ENCODE data around the gene TMEM50B.
"Not testable (repeated sequence)": the region's sequence is repeated elsewhere in the genome, so short reads cannot be mapped to it uniquely, and the experiment has no call there.

Gene TMEM50B

DNA sequence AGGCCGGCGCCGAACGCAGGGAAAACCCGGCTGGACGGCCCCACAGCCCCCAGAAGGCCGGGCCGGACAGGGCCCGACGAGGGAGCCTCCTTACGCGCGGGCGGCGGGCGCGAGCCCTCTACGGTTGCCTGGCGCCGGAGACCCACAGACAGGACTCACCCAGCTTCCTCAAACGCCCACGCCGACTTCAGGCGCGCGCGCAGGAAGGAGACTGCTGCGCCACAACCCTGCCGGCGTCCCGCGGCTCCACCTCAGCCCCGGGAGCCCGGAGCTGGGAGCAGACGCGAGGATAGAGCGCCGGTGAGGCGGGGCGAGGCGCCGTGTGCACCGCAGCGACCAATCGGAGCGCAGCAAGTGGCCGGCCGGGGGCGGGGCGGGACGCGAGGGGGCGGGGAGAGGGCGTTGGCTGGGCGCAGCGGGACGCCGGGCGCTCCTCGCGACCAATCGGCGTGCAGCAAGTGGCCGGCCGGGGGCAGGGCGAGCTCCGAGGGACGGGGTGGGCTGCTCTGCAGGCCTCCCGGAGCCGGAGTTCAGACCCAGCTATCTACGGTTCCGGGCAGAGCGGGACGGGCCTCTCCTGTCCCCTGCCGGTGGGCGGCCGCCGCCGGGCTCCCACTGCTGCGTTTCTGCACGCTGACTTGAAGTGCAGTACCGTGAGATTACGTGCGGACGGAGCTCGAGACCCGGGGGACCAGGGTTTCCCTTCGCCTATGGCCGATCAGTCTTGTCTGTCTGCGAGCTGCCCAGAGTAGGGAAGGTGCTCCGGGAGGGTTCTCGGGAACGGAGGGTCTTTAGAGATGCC lies at the start of gene TMEM50B:
TSS of gene TMEM50B (minus strand) at position 296 of the 802 bp plus-strand sequence. CDS start 11,089 bp downstream, outside the sequence.
- peak; percentile 76 for DNase-seq (ENCODE audit: low read depth)

GRCh38 chr21:33522953-33523349 lies 43.2 kb upstream of the TMEM50B start:
- no peak for DNase-seq (ENCODE audit: low read depth)

- no peak for DNase-seq (ENCODE audit: low read depth)
These were observed 42.7 kb upstream of the TMEM50B start for GRCh38 chr21:33522297-33522952.

DNA sequence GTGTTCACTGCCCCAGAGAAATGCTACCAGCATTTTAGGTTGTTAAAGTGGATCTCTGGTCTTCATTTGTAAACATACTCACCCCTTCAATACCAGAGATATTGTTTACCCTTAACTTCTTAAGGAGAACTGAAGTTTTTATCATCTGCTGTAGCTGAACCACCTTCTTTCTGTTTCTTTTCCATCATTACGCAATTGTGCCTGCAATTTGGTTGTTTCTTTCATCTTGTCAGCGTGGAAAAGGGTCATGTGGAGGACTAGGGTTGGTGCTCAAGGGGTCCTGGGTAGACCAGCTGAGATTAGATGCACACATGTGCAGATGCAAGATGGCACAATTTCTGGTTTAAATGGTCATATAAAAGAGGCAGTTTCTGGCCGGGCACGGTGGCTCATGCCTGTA lies 39.1 kb upstream of the TMEM50B start:
- DNase-seq (ENCODE audit: low read depth): no peak

GRCh38 chr21:33514229-33514628 lies 34.5 kb upstream of the TMEM50B start:
- DNase-seq (ENCODE audit: low read depth): no peak

- no peak for DNase-seq (ENCODE audit: low read depth)
These were observed 32.7 kb upstream of the TMEM50B start for GRCh38 chr21:33512481-33512880.

- DNase-seq (ENCODE audit: low read depth): no peak
These were observed 31.9 kb upstream of the TMEM50B start for GRCh38 chr21:33511639-33512038.

- no peak for DNase-seq (ENCODE audit: low read depth)
These were observed 31.1 kb upstream of the TMEM50B start for GRCh38 chr21:33510826-33511225.

GRCh38 chr21:33507003-33507402 lies 27.2 kb upstream of the TMEM50B start:
- DNase-seq (ENCODE audit: low read depth): not testable (repeated sequence)

- no peak for DNase-seq (ENCODE audit: low read depth)
These were observed 26.1 kb upstream of the TMEM50B start for GRCh38 chr21:33505833-33506232.

- no peak for DNase-seq (ENCODE audit: low read depth)
These were observed 16.6 kb upstream of the TMEM50B start for GRCh38 chr21:33496345-33496744.

DNA sequence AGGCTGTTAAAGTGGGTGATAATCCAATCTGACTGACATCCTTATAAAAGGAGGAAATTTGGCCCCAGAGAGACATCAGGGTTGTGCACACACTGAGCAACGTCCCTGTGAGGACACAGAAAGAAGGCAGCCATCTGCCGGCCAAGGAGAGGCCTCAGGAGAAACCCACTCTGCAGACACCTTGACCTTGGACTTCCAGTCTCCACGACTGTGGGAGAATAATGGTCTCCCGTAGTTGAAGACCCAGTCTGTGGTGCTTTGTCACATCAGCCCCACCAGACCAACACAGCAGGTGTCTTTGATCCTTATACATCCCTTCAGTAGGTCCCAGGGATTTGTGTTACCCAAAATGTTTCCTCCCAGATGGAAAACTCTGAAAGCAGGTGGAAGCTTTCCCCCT lies 16.0 kb upstream of the TMEM50B start:
- DNase-seq (ENCODE audit: low read depth): no peak

- DNase-seq (ENCODE audit: low read depth): no peak
These were observed 14.0 kb upstream of the TMEM50B start for GRCh38 chr21:33493756-33494155.

GRCh38 chr21:33492571-33492970 lies 12.8 kb upstream of the TMEM50B start:
- DNase-seq (ENCODE audit: low read depth): no peak

DNA sequence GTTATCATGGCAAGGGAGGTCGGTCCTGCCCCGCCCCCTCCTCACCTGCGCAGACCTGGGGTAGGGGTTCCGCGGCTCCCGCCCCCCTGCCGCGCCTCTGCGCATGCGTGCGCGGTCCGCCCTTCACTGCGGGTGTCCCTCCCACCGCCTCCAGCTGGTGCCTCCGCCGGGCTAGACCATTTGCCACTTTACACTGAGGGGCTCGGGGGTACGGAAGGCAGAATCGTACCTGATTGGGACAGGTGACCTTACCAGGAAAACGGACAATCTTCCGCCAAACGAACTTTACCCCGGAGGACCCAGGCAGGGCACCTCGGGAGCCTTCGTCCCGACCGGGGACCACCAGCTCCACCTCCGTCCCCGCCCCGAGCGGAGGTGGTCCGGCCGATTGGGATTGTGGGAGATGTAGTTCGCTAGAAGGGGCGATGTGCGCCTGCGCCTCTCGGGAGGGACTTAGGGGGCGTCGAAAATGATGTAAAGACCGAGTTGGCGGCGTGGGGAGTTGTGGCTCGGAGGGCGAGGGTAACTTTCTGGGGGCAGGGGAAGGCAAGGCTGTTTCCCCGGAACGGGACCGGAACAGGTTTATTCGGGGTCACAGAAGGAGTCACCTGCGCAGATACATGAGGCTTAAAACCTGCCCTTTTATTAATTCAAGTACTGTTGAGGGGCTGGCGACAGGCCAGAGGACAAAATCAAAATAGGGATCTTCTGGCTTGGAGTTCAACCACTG lies 11.8 kb upstream of the TMEM50B start, which contains the start of gene DNAJC28:
TSS of gene DNAJC28 (minus strand) at position 344 of the 730 bp plus-strand sequence. CDS start 2,323 bp downstream, outside the sequence.
- peak; percentile 91 for DNase-seq (ENCODE audit: low read depth)

GRCh38 chr21:33490991-33491372 lies 11.2 kb upstream of the TMEM50B start:
- peak; percentile 14 for DNase-seq (ENCODE audit: low read depth)

DNA sequence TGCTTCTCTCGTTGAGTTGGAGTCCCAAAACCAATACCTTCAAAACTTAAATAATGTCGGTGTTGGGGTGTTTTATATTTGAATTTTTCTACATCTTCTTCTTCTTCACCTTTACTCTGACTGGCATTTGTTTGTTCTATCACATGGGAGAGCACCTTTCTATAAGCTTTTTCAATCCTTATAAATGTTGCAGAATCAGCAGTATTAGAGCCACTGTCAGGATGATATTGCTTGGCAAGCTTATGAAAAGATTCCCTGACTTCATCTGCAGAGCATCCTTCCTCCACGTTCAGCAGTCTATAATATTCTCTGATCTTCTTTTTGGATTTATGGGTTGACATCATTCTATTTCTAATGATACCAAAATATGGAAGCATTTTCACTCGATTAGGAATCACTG lies 9.2 kb upstream of the TMEM50B start:
- no peak for DNase-seq (ENCODE audit: low read depth)

DNA sequence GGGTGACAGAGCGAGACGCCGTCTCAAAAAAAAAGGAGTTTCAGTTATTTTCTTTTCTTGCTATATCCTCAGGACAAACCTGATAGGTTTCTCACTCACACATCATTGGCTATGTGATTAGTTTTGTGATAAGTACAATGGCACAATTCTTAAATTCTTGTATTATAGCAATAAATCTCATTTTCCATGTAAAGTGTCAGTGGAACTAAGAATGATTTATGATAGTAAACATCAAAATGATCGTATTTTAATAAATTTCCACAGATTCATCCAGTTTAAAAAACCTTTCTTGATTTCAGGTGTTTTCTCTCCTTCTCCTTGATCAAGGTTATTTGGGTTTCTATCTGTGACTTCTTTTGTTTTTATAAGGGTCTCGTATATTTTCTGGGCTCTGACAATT lies 8.2 kb upstream of the TMEM50B start:
- DNase-seq (ENCODE audit: low read depth): no peak

DNA sequence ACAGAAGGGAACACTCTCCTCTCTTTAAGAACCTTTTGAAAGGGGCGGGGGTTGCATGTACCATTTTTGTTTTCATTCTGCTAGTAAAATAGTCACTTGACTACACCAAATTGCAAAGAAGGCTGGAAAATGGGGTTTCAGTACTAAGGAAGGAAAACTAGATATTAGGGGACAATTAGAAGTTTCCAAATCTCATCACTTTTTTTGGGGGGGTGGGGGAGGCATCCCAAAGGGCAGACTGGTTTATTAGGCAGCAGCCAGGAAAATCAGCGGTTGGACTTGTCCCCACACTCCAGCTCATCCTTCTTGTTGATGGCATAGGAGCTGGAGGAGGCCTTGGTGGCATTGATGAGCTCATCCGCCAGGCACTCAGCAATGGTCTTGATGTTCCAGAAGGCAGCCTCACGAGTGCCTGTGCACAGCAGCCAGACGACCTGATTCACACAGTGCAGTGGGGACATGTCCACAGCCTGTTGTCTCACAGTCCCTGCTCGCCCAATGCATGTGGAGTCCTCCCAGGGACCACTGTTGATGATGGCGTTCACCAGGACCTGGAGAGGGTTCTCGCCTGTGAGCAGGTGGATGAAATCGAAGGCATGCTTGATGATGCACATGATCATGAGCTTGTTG lies 1.7 kb upstream of the TMEM50B start:
- DNase-seq (ENCODE audit: low read depth): no peak

DNA sequence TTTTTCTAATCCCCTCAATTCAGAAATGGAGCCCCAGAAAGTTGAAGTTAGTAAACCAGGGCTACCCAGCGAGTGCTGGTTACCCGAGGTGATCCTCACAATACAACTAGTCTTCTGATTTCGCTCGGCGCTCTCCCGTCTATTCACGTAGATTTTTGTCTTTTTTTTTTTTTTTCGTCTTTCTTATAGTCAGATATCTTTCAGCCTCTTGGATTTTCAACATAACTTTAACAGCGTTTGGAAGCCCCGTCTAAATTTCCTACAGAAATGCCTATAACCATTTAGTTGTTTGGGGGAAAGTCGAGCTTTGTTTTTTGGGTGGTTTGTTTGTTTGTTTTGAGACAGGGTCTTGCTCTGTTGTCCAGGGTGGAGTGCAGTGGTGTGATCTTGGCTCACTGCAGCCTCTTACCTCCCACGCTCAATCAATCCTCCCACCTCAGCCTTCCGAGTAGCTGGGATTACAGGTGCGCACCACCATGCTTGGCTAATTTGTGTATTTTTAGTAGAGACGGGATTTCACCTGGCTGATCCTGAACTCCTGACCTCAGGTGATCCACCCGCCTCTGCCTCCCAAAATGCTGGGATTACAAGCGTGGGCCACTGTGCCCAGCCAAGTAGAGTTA lies 818 bp upstream of the TMEM50B start:
- no peak for DNase-seq (ENCODE audit: low read depth)

DNA sequence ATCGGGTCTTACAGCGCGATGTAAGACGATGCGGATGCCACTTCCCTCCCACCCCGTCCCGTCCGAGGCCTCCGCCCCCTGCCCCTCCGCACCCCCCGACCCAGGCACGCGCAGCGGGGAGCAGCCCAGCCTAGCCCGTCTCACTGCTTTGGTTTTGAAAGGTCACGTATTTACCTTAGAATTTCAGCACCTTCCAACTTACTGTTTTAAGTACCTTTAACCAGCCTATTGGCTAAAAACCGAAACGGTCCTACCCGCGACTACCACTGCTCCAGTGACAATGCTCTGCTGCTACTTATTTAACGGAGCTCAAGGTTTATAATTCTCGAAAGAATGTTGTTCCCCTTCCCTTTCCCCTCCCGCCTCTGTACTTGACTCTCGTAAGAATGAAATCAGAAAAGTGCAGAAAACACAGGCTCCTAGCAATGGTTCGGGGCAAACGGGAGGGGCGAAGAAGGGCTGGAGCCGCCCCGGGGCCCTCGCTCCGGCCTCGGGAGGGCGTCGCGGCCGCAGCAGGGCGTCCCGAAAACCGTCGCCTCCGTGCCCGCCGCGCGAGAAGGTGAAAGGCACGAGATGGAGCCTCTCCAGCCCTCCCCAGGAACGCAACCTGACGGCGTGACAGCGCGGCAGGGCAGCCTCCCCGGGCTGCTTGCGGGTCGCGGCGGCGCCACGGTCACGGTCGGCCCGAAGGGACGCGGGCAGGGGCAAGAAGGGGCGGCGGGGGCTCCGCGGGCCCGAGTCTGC lies 667 bp downstream of the TMEM50B start:
- DNase-seq (ENCODE audit: low read depth): peak; percentile 17

Data from HS-27A (cell line).